Sigmoid colon (tissue), 4 donors: ENCODE data around the gene ZBTB7C.

Source experiments
- CTCF ChIP-seq, 4 experiments: fragments of 450-650 bp in 3 of 4; fragments of 200-600 bp in 1 of 4; IDR thresholded peaks; one replicate each; pipeline ENCODE4 v1.5.1; 2016 to 2019; ENCODE audit warnings: antibody characterized with exemption in 4 of 4, mild to moderate bottlenecking in 3 of 4, moderate library complexity in 2 of 4
- EP300 ChIP-seq, 4 donors: sonication (generic); formaldehyde crosslinking; IDR thresholded peaks; one replicate each; pipeline ENCODE4 v1.6.1; 2017; ENCODE audit warnings: antibody characterized with exemption in 4 of 4
- POLR2A ChIP-seq, 2 donors: fragments of 450-650 bp; IDR thresholded peaks; one replicate each; pipeline ENCODE4 v1.6.1; 2016; ENCODE audit warnings: antibody characterized with exemption in 2 of 2, mild to moderate bottlenecking in 2 of 2, moderate library complexity in 2 of 2

- no peak for TF ChIP-seq CTCF (IDR thresholded peaks at IDR 0.05)
- no peak for TF ChIP-seq POLR2A (IDR thresholded peaks at IDR 0.05)
- TF ChIP-seq EP300 (IDR thresholded peaks at IDR 0.05) = no peak
Measured at GRCh38 chr18:48376934-48377333, 32.2 kb downstream of the ZBTB7C start.
